Body of pancreas (tissue), 4 donors: Measurements from ENCODE around the gene TMEM59. TPM values are rescaled to one million over a fixed set of nuclear protein-coding genes. Genes with fewer than 3 reads are reported as not detected.

Experiments
- ATAC-seq: fragments of 150-250 bp; one replicate; pipeline ENCODE4 v1.9.1; 2016
- DNase-seq, 4 donors: peaks; one replicate each; pipeline ENCODE4 v3.0.0-alpha.2; 2019
- H3K27ac ChIP-seq, 4 donors: fragments of 200-600 bp; sonication (generic); 1 replicate in 3 of 4; 2 replicates in 1 of 4; pipeline versions ENCODE4 v1.5.1 to v1.6.1; 2016 to 2019; ENCODE audit warnings: mild to moderate bottlenecking in 1 of 4, mixed read lengths in 1 of 4, moderate library complexity in 1 of 4
- H3K27me3 ChIP-seq, 2 donors: fragments of 200-600 bp; sonication (generic); one replicate each; pipeline ENCODE4 v1.6.0; 2016; ENCODE audit warnings: mild to moderate bottlenecking in 1 of 2
- H3K36me3 ChIP-seq, 2 donors: fragments of 200-600 bp; sonication (generic); replicated peaks in 1 of 2; 2 replicates each; pipeline ENCODE4 v1.5.1; 2016; ENCODE audit warnings: low read depth in 2 of 2; ENCODE audit not compliant: insufficient read depth in 1 of 2
- H3K4me1 ChIP-seq: fragments of 200-600 bp; sonication (generic); one replicate; pipeline ENCODE4 v1.6.0; 2016
- H3K4me3 ChIP-seq, 2 donors: fragments of 200-600 bp; sonication (generic); 1 replicate in 1 of 2; 2 replicates in 1 of 2; pipeline ENCODE4 v1.5.1; 2016 to 2019
- H3K9me3 ChIP-seq, 3 donors: fragments of 200-600 bp; sonication (generic); 1 replicate in 2 of 3; 2 replicates in 1 of 3; pipeline ENCODE4 v1.5.1; 2016
- CTCF ChIP-seq, 7 experiments: fragments of 450-650 bp in 4 of 7; fragments of 200-600 bp in 3 of 7; sonication (generic) in 3 of 7; IDR thresholded peaks; one replicate each; pipeline ENCODE4 v1.5.1; 2016 to 2019; ENCODE audit warnings: antibody characterized with exemption in 7 of 7
- POLR2A ChIP-seq, 3 donors: fragments of 450-650 bp; IDR thresholded peaks; one replicate each; pipeline ENCODE4 v1.6.1; 2016; ENCODE audit warnings: antibody characterized with exemption in 3 of 3, mild to moderate bottlenecking in 2 of 3
- WGBS, 2 donors: methylation state at CpG; one replicate each; pipeline ENCODE4 v1.1.5; 2017; 5-methylcytosine and 5-hydroxymethylcytosine counted together
- intact Hi-C: fragments of 100-400 bp; cut with DNase I; formaldehyde crosslinking; loops from one replicate; pipeline ENCODE4 v1.15.1; 2023
- total RNA-seq, 2 donors: library from RNA; depleted of rRNA; stranded (reverse); fragments of >200 nt; gene quantifications; one replicate each; pipeline ENCODE4 v1.1.0, GENCODE V29; 2016

The TMEM59 gene
- total RNA-seq, 2 donors from 2014 or later, result 89.5 to 131 TPM

GRCh38 chr1:54091666-54092065, 38.7 kb upstream of the TMEM59 start:
- intact Hi-C loops, result no loop called here
- Histone ChIP-seq H3K4me3 (no peak overlapping the region), H3K27ac (no peak overlapping the region), H3K9me3 (no peaks in the 10 kb centered on the region), H3K36me3 (no peaks in the 10 kb centered on the region), H3K4me1 (peaks cover 29% of the 10 kb centered on the region), H3K27me3 (no peaks in the 10 kb centered on the region)
- DNase-seq, result no peak
- WGBS, 2 donors, result 86% methylated on average over 3 of the region's 3 CpGs
- ATAC-seq, result no peak
- no peak for TF ChIP-seq POLR2A (IDR thresholded peaks at IDR 0.05)
- no peak for TF ChIP-seq CTCF (IDR thresholded peaks at IDR 0.05)

GRCh38 chr1:54088385-54088784, 35.4 kb upstream of the TMEM59 start:
- no peak for DNase-seq
- ATAC-seq, result no peak
- H3K4me3 ChIP-seq, result no peak overlapping the region
- H3K36me3 ChIP-seq, result no peaks in the 10 kb centered on the region
- H3K27ac ChIP-seq, result no peak overlapping the region
- H3K4me1 ChIP-seq, result no peaks in the 10 kb centered on the region
- intact Hi-C loops, result no loop called here
- no peaks in the 10 kb centered on the region for H3K27me3 ChIP-seq
- WGBS, 2 donors, result 82 to 91% methylated on average over 5 of the region's 5 CpGs
- H3K9me3 ChIP-seq, result no peaks in the 10 kb centered on the region
- TF ChIP-seq POLR2A (IDR thresholded peaks at IDR 0.05) (no peak), CTCF (IDR thresholded peaks at IDR 0.05) (no peak)

GRCh38 chr1:54086754-54087153, 33.8 kb upstream of the TMEM59 start:
- DNase-seq (no peak), ATAC-seq (no peak)
- intact Hi-C loops, result no loop called here
- H3K27ac ChIP-seq, result no peak overlapping the region
- WGBS, 2 donors, result 92 to 100% methylated on average over 1 of the region's 1 CpG
- peaks cover under 1% of the 10 kb centered on the region for H3K4me1 ChIP-seq
- H3K4me3 ChIP-seq, result no peak overlapping the region
- H3K9me3 ChIP-seq, result no peaks in the 10 kb centered on the region
- no peak for TF ChIP-seq CTCF (IDR thresholded peaks at IDR 0.05)
- no peaks in the 10 kb centered on the region for H3K27me3 ChIP-seq
- H3K36me3 ChIP-seq, result no peaks in the 10 kb centered on the region

- H3K4me1 ChIP-seq, result peaks cover 13% of the 10 kb centered on the region
- no peak for DNase-seq
- ATAC-seq, result no peak
- TF ChIP-seq CTCF (IDR thresholded peaks at IDR 0.05) (no peak), POLR2A (IDR thresholded peaks at IDR 0.05) (no peak)
- H3K9me3 ChIP-seq, result no peaks in the 10 kb centered on the region
- no peaks in the 10 kb centered on the region for H3K36me3 ChIP-seq
- no peak overlapping the region for H3K27ac ChIP-seq
- H3K4me3 ChIP-seq, result no peak overlapping the region
- 80 to 85% methylated on average over 2 of the region's 2 CpGs for WGBS, 2 donors
- H3K27me3 ChIP-seq, result no peaks in the 10 kb centered on the region
- intact Hi-C loops, result no loop called here
These were observed 31.8 kb upstream of the TMEM59 start for GRCh38 chr1:54084794-54085193.
